GM18868 (cell line): ENCODE results near the gene VPS33B.

Source experiments
- ATAC-seq: cut with Tn5 transposase; IDR thresholded peaks from one replicate; pipeline ENCODE4 v1.9.1; 2021; ENCODE audit warnings: mild to moderate bottlenecking, moderate library complexity; ENCODE audit not compliant: unreplicated experiment

VPS33B gene

GRCh38 chr15:90953947-90954711, 68.3 kb downstream of the VPS33B start:
- ATAC-seq = no peak

- no peak for ATAC-seq
These were observed 69.3 kb downstream of the VPS33B start for GRCh38 chr15:90952901-90953677.

GRCh38 chr15:90950676-90951075, 71.7 kb downstream of the VPS33B start:
- no peak for ATAC-seq

- ATAC-seq = no peak
These were observed 72.3 kb downstream of the VPS33B start for GRCh38 chr15:90949979-90950675.
